Lung microvascular endothelial cell (primary cell): ENCODE results near the gene MAP3K9. TPM values are rescaled to one million over a fixed set of nuclear protein-coding genes. Genes with fewer than 3 reads are reported as not detected.
A peak's percentile ranks its signal among the peaks of the same experiment; 100 is the strongest.
"Not testable (repeated sequence)": the region's sequence is repeated elsewhere in the genome, so short reads cannot be mapped to it uniquely, and the experiment has no call there.

Source experiments
- DNase-seq, 2 donors: peaks; one replicate each; pipeline versions ENCODE4 v3.0.0 to v3.0.0-alpha.2; 2010; ENCODE audit warnings: low read depth in 2 of 2
- total RNA-seq: library from RNA; depleted of rRNA; stranded (reverse); fragments of >200 nt; gene quantifications from 2 replicates; pipeline ENCODE4 v1.2.1, GENCODE V29; 2014

Gene MAP3K9
- total RNA-seq = under 0.01 TPM in 2 replicates

GRCh38 chr14:70809225-70810219 lies at the start of gene MAP3K9:
MAP3K9 (minus strand) TSS chr14:70809513; CDS start chr14:70809171, 342 bp downstream.
- DNase-seq = peak in 1 of 2 donors; percentile 59

- DNase-seq = no peak
These were observed 49.3 kb upstream of the MAP3K9 start for GRCh38 chr14:70858641-70859040.

GRCh38 chr14:70857496-70857890 lies 48.2 kb upstream of the MAP3K9 start:
- DNase-seq = no peak

- no peak for DNase-seq
These were observed 47.7 kb upstream of the MAP3K9 start for GRCh38 chr14:70856851-70857495.

- no peak for DNase-seq
These were observed 46.2 kb upstream of the MAP3K9 start for GRCh38 chr14:70855486-70855885.

- DNase-seq = not testable (repeated sequence)
These were observed 44.3 kb upstream of the MAP3K9 start for GRCh38 chr14:70853658-70854057.

GRCh38 chr14:70847406-70848090 lies 38.2 kb upstream of the MAP3K9 start:
- no peak for DNase-seq

- DNase-seq = no peak
These were observed 36.3 kb upstream of the MAP3K9 start for GRCh38 chr14:70845601-70846000.

GRCh38 chr14:70842851-70843462 lies 33.6 kb upstream of the MAP3K9 start:
- no peak for DNase-seq

GRCh38 chr14:70838076-70838475 lies 28.8 kb upstream of the MAP3K9 start:
- DNase-seq = no peak

GRCh38 chr14:70836946-70837345 lies 27.6 kb upstream of the MAP3K9 start:
- no peak for DNase-seq

- DNase-seq = no peak
These were observed 24.6 kb upstream of the MAP3K9 start for GRCh38 chr14:70833884-70834283.

GRCh38 chr14:70832561-70833305 lies 23.4 kb upstream of the MAP3K9 start:
- DNase-seq = no peak

GRCh38 chr14:70830998-70831781 lies 21.9 kb upstream of the MAP3K9 start:
- no peak for DNase-seq

- DNase-seq = no peak
These were observed 18.9 kb upstream of the MAP3K9 start for GRCh38 chr14:70828188-70828587.

GRCh38 chr14:70827752-70828151 lies 18.4 kb upstream of the MAP3K9 start:
- DNase-seq = no peak

- no peak for DNase-seq
These were observed 18.0 kb upstream of the MAP3K9 start for GRCh38 chr14:70827347-70827746.

GRCh38 chr14:70823281-70823680 lies 14.0 kb upstream of the MAP3K9 start:
- DNase-seq = no peak

GRCh38 chr14:70822530-70823185 lies 13.3 kb upstream of the MAP3K9 start:
- DNase-seq = no peak
